Measurements from ENCODE around the gene TMEM219.

Gene TMEM219

GRCh38 chr16:29984764-29985147, 22.9 kb downstream of the TMEM219 start:
- Histone ChIP-seq H3K36me3 (ENCODE audit: control insufficient read depth in 1 of 2, insufficient read depth in 2 of 2, low read length in 2 of 2) (peaks cover 79 to 98% of the 10 kb centered on the region in 2 donors), H3K27me3 (ENCODE audit: low read depth, low read length) (no peaks in the 10 kb centered on the region), H3K4me3 (ENCODE audit: low read depth in 1 of 2, low read length in 2 of 2) (no peak overlapping the region), H3K27ac (ENCODE audit: low read length) (no peak overlapping the region), H3K4me1 (ENCODE audit: control insufficient read depth in 1 of 2, insufficient read depth in 2 of 2, low read length in 2 of 2) (no peaks in the 10 kb centered on the region), H3K9me3 (ENCODE audit: control insufficient read depth in 1 of 2, low read length in 2 of 2) (no peaks in the 10 kb centered on the region)

- Histone ChIP-seq H3K9me3 (ENCODE audit: control insufficient read depth in 1 of 2, low read length in 2 of 2) (no peaks in the 10 kb centered on the region), H3K4me3 (ENCODE audit: low read depth in 1 of 2, low read length in 2 of 2) (no peak overlapping the region), H3K4me1 (ENCODE audit: control insufficient read depth in 1 of 2, insufficient read depth in 2 of 2, low read length in 2 of 2) (no peaks in the 10 kb centered on the region)
Observed at GRCh38 chr16:29985271-29985811, 23.5 kb downstream of the TMEM219 start.

GRCh38 chr16:29986231-29986630, 24.4 kb downstream of the TMEM219 start:
- no peak overlapping the region for H3K27ac ChIP-seq (ENCODE audit: low read length)
- no peaks in the 10 kb centered on the region for H3K9me3 ChIP-seq (ENCODE audit: control insufficient read depth in 1 of 2, low read length in 2 of 2)
- peaks cover 68 to 100% of the 10 kb centered on the region in 2 donors for H3K36me3 ChIP-seq (ENCODE audit: control insufficient read depth in 1 of 2, insufficient read depth in 2 of 2, low read length in 2 of 2)
- no peak overlapping the region for H3K4me3 ChIP-seq (ENCODE audit: low read depth in 1 of 2, low read length in 2 of 2)
- no peaks in the 10 kb centered on the region for H3K27me3 ChIP-seq (ENCODE audit: low read depth, low read length)
- H3K4me1 ChIP-seq (ENCODE audit: control insufficient read depth in 1 of 2, insufficient read depth in 2 of 2, low read length in 2 of 2) = no peaks in the 10 kb centered on the region

More at GRCh38 chr16:29985271-29985811, 23.5 kb downstream of the TMEM219 start:
- Histone ChIP-seq H3K36me3 (ENCODE audit: control insufficient read depth in 1 of 2, insufficient read depth in 2 of 2, low read length in 2 of 2) (peaks cover 76 to 98% of the 10 kb centered on the region in 2 donors), H3K27me3 (ENCODE audit: low read depth, low read length) (no peaks in the 10 kb centered on the region), H3K27ac (ENCODE audit: low read length) (no peak overlapping the region)

GRCh38 chr16:29986931-29987330, 25.1 kb downstream of the TMEM219 start:
- H3K4me1 ChIP-seq (ENCODE audit: control insufficient read depth in 1 of 2, insufficient read depth in 2 of 2, low read length in 2 of 2) = no peaks in the 10 kb centered on the region
- H3K4me3 ChIP-seq (ENCODE audit: low read depth in 1 of 2, low read length in 2 of 2) = no peak overlapping the region
- H3K36me3 ChIP-seq (ENCODE audit: control insufficient read depth in 1 of 2, insufficient read depth in 2 of 2, low read length in 2 of 2) = peaks cover 61 to 98% of the 10 kb centered on the region in 2 donors
- no peaks in the 10 kb centered on the region for H3K27me3 ChIP-seq (ENCODE audit: low read depth, low read length)
- no peaks in the 10 kb centered on the region for H3K9me3 ChIP-seq (ENCODE audit: control insufficient read depth in 1 of 2, low read length in 2 of 2)
- H3K27ac ChIP-seq (ENCODE audit: low read length) = no peak overlapping the region

GRCh38 chr16:29987371-29988085, 25.6 kb downstream of the TMEM219 start:
- no peaks in the 10 kb centered on the region for H3K27me3 ChIP-seq (ENCODE audit: low read depth, low read length)
- H3K9me3 ChIP-seq (ENCODE audit: control insufficient read depth in 1 of 2, low read length in 2 of 2) = no peaks in the 10 kb centered on the region
- no peak overlapping the region for H3K27ac ChIP-seq (ENCODE audit: low read length)
- H3K4me1 ChIP-seq (ENCODE audit: control insufficient read depth in 1 of 2, insufficient read depth in 2 of 2, low read length in 2 of 2) = no peaks in the 10 kb centered on the region
- H3K4me3 ChIP-seq (ENCODE audit: low read depth in 1 of 2, low read length in 2 of 2) = no peak overlapping the region
- H3K36me3 ChIP-seq (ENCODE audit: control insufficient read depth in 1 of 2, insufficient read depth in 2 of 2, low read length in 2 of 2) = peaks cover 60 to 94% of the 10 kb centered on the region in 2 donors

DNA sequence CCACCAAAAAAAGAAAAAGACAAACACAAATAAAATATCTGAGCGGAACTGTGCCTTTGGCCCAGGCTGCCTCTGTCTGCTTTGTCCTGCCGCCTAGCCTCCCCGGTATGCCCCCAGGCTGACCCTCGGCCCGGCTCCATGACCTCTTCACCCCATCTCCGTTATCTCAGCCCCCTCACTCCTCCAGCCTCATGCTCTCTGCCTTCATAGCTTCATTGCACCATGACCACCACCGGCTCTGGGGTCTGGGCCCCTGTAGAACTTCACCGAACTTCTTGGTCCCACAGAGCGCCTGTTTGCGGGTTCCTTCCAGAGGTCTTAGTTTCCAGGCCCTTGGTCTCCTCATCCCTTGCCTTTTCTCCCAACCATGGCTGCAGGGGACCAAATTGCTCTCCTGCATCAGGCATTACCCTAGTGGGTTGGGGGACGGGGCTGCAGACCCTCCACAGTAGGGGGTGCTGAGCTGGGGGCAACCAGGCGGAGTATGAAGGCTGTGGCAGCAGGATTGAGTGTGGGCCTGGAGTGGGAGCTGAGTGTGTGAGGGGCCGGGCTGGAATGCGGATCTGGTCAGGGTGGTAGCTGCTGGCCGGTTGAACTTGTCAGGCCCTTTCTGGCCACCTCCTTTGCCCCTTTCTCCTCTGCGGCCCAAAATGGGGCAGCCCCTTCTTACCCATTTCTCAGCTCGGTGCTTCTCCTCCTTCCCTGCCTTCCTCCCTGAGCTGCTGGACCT, 26.6 kb downstream of the TMEM219 start:
- no peak overlapping the region for H3K4me3 ChIP-seq (ENCODE audit: low read depth in 1 of 2, low read length in 2 of 2)
- H3K9me3 ChIP-seq (ENCODE audit: control insufficient read depth in 1 of 2, low read length in 2 of 2) = no peaks in the 10 kb centered on the region
- H3K27me3 ChIP-seq (ENCODE audit: low read depth, low read length) = no peaks in the 10 kb centered on the region
- peaks cover 60 to 94% of the 10 kb centered on the region in 2 donors for H3K36me3 ChIP-seq (ENCODE audit: control insufficient read depth in 1 of 2, insufficient read depth in 2 of 2, low read length in 2 of 2)
- no peak overlapping the region for H3K27ac ChIP-seq (ENCODE audit: low read length)
- H3K4me1 ChIP-seq (ENCODE audit: control insufficient read depth in 1 of 2, insufficient read depth in 2 of 2, low read length in 2 of 2) = no peaks in the 10 kb centered on the region

GRCh38 chr16:29989111-29989858, 27.4 kb downstream of the TMEM219 start:
- Histone ChIP-seq H3K27me3 (ENCODE audit: low read depth, low read length) (no peaks in the 10 kb centered on the region), H3K36me3 (ENCODE audit: control insufficient read depth in 1 of 2, insufficient read depth in 2 of 2, low read length in 2 of 2) (peaks cover 52 to 93% of the 10 kb centered on the region in 2 donors), H3K4me1 (ENCODE audit: control insufficient read depth in 1 of 2, insufficient read depth in 2 of 2, low read length in 2 of 2) (peaks cover 6% of the 10 kb centered on the region in 2 donors), H3K4me3 (ENCODE audit: low read depth in 1 of 2, low read length in 2 of 2) (no peak overlapping the region), H3K9me3 (ENCODE audit: control insufficient read depth in 1 of 2, low read length in 2 of 2) (no peaks in the 10 kb centered on the region), H3K27ac (ENCODE audit: low read length) (no peak overlapping the region)

- Histone ChIP-seq H3K27me3 (ENCODE audit: low read depth, low read length) (no peaks in the 10 kb centered on the region), H3K9me3 (ENCODE audit: control insufficient read depth in 1 of 2, low read length in 2 of 2) (no peaks in the 10 kb centered on the region), H3K4me1 (ENCODE audit: control insufficient read depth in 1 of 2, insufficient read depth in 2 of 2, low read length in 2 of 2) (peaks cover 13% of the 10 kb centered on the region in 2 donors), H3K36me3 (ENCODE audit: control insufficient read depth in 1 of 2, insufficient read depth in 2 of 2, low read length in 2 of 2) (peaks cover 45 to 85% of the 10 kb centered on the region in 2 donors), H3K4me3 (ENCODE audit: low read depth in 1 of 2, low read length in 2 of 2) (no peak overlapping the region), H3K27ac (ENCODE audit: low read length) (no peak overlapping the region)
Observed at GRCh38 chr16:29990034-29990433, 28.2 kb downstream of the TMEM219 start.

DNA sequence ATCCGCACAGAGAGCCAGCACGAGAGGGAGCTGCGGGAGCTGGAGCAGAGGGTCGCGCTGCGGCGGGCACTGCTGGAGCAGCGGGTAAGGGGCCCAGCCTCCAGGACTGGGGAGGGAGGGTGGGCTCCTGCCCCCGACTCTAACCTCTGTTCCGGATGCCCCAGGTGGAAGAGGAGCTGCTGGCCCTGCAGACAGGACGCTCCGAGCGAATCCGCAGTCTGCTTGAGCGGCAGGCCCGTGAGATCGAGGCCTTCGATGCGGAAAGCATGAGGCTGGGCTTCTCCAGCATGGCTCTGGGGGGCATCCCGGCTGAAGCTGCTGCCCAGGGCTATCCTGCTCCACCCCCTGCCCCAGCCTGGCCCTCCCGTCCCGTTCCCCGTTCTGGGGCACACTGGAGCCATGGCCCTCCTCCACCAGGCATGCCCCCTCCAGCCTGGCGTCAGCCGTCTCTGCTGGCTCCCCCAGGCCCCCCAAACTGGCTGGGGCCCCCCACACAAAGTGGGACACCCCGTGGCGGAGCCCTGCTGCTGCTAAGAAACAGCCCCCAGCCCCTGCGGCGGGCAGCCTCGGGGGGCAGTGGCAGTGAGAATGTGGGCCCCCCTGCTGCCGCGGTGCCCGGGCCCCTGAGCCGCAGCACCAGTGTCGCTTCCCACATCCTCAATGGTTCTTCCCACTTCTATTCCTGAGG, 29.1 kb downstream of the TMEM219 start:
- Histone ChIP-seq H3K36me3 (ENCODE audit: control insufficient read depth in 1 of 2, insufficient read depth in 2 of 2, low read length in 2 of 2) (peaks cover 35 to 79% of the 10 kb centered on the region in 2 donors), H3K9me3 (ENCODE audit: control insufficient read depth in 1 of 2, low read length in 2 of 2) (no peaks in the 10 kb centered on the region), H3K4me1 (ENCODE audit: control insufficient read depth in 1 of 2, insufficient read depth in 2 of 2, low read length in 2 of 2) (peaks cover 13% of the 10 kb centered on the region in 2 donors), H3K27me3 (ENCODE audit: low read depth, low read length) (no peaks in the 10 kb centered on the region), H3K27ac (ENCODE audit: low read length) (no peak overlapping the region), H3K4me3 (ENCODE audit: low read depth in 1 of 2, low read length in 2 of 2) (no peak overlapping the region)

GRCh38 chr16:29991571-29991904, 29.7 kb downstream of the TMEM219 start:
- no peaks in the 10 kb centered on the region for H3K9me3 ChIP-seq (ENCODE audit: control insufficient read depth in 1 of 2, low read length in 2 of 2)
- no peak overlapping the region for H3K4me3 ChIP-seq (ENCODE audit: low read depth in 1 of 2, low read length in 2 of 2)
- H3K27me3 ChIP-seq (ENCODE audit: low read depth, low read length) = no peaks in the 10 kb centered on the region
- peaks cover 14 to 15% of the 10 kb centered on the region in 2 donors for H3K4me1 ChIP-seq (ENCODE audit: control insufficient read depth in 1 of 2, insufficient read depth in 2 of 2, low read length in 2 of 2)
- no peak overlapping the region for H3K27ac ChIP-seq (ENCODE audit: low read length)
- peaks cover 30 to 74% of the 10 kb centered on the region in 2 donors for H3K36me3 ChIP-seq (ENCODE audit: control insufficient read depth in 1 of 2, insufficient read depth in 2 of 2, low read length in 2 of 2)

All from muscle layer of duodenum (tissue), 2 donors.